GM12891 (cell line): ENCODE measurements around the gene PPP1R8. TPM values are rescaled to one million over a fixed set of nuclear protein-coding genes. Genes with fewer than 3 reads are reported as not detected.
"Not testable (repeated sequence)": the region's sequence is repeated elsewhere in the genome, so short reads cannot be mapped to it uniquely, and the experiment has no call there.

Source experiments
- DNase-seq: peaks from one replicate; pipeline ENCODE4 v3.0.0; 2011; ENCODE audit warnings: low spot score; ENCODE audit not compliant: insufficient read length
- FAIRE-seq: peaks from 2 replicates; lab custom pipeline; 2011; peaks lifted over from hg19 to GRCh38; lab: Jason Lieb, UNC
- PAX5 ChIP-seq: IDR thresholded peaks from 2 replicates; pipeline ENCODE4 v1.6.1; 2011; ENCODE audit warnings: low read length, moderate library complexity, mild to moderate bottlenecking; ENCODE audit not compliant: insufficient read depth, severe bottlenecking
- POLR2A ChIP-seq: IDR thresholded peaks from 2 replicates; pipeline ENCODE4 v1.6.1; 2011; ENCODE audit warnings: low read depth, low read length, control low read depth
- POLR2AphosphoS5 ChIP-seq: IDR thresholded peaks from 2 replicates; pipeline ENCODE4 v1.6.1; 2011; ENCODE audit warnings: low read depth, low read length, control low read depth
- POU2F2 ChIP-seq: IDR thresholded peaks from 2 replicates; pipeline ENCODE4 v1.6.1; 2011; ENCODE audit warnings: low read depth, mild to moderate bottlenecking, control low read depth, low read length, moderate library complexity
- SPI1 ChIP-seq: IDR thresholded peaks from 2 replicates; pipeline ENCODE4 v1.6.1; 2011; ENCODE audit warnings: low read depth, low read length, control low read depth
- TAF1 ChIP-seq: IDR thresholded peaks from 2 replicates; pipeline ENCODE4 v1.6.1; 2011; ENCODE audit warnings: low read depth, low read length, control low read depth
- polyA plus RNA-seq: library from polyadenylated mRNA; unstranded; fragments of >200 nt; gene quantifications from one replicate; pipeline ENCODE4 v1.2.1, GENCODE V29; 2012; ENCODE audit warnings: low read depth, missing spikeins, inconsistent platforms; ENCODE audit not compliant: missing spikeins

The PPP1R8 gene
- 31.4 TPM for polyA plus RNA-seq

DNA sequence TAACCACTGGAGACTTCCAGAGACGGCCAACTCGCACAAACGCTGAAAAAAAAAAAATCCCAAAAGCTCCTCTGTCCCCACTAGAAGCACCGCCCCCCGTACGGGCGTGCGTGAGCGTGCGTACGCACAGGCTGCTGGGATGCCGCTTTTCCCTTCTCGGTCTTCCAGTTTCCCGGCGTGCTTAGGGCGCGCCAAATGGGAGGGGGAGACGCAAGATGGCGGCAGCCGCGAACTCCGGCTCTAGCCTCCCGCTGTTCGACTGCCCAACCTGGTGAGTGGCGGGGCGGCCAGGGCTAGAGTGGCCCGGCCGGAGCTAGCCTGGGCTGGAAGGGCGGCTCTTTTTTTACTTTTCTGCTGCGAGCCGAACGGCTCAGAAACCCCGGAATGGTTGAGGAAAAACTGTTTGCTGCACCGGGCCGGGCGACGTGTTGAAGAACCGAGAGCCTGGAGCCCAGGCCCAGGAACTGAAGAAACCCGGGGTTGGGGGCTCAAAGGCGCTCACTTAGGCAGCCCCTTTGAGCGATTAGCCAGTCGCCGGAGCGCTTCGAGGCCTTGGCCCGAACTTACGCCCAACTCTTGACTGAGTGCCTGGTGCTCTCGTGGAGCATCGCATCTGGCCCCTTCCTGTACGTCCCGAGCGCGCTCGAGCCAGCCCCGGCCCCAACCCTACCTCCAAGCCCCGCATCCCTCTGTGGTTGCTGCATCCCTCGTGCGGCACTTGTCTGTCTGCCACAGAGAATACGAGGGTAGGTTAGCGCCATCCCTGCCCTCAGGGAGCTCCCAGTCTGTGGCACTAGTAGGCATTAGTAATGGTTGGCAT is at the start of gene PPP1R8:
TSS of gene PPP1R8 (plus strand) at position 162 of the 820 bp plus-strand sequence. CDS start at position 216, 54 bp downstream.
- peak; percentile 78 for DNase-seq
- TF ChIP-seq SPI1: no peak
- TF ChIP-seq PAX5: no peak
- peak; percentile 90; the same call in 1 of the 2 replicates for TF ChIP-seq POLR2AphosphoS5
- TF ChIP-seq POLR2A: peak; percentile 95
- TF ChIP-seq POU2F2: peak; percentile 77
- peak; percentile 98 for TF ChIP-seq TAF1
- peak; percentile 93 for FAIRE-seq

DNA sequence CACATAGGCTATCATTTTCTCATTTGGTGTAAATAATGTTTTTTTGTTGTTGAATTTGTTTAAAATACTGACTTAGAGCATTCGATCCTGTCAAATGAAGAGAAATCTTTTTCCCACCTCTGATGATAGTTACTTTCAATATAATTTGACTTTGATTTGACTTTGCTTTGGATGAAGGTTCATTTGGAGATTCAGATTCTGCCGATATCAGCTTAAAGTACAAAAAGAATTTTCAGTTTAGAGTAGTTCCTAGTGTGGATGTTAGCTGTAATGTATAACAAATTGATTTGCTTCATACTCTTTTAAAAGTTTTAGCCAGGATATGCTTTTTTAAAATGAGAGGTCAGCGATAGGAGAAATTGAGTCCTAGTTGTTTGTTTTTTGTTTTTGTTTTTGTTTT is 47.6 kb upstream of the PPP1R8 start:
- no peak for TF ChIP-seq TAF1
- TF ChIP-seq PAX5: no peak
- TF ChIP-seq POLR2AphosphoS5: no peak
- no peak for TF ChIP-seq POU2F2
- no peak for TF ChIP-seq SPI1
- no peak for TF ChIP-seq POLR2A
- DNase-seq (no peak), FAIRE-seq (no peak)

DNA sequence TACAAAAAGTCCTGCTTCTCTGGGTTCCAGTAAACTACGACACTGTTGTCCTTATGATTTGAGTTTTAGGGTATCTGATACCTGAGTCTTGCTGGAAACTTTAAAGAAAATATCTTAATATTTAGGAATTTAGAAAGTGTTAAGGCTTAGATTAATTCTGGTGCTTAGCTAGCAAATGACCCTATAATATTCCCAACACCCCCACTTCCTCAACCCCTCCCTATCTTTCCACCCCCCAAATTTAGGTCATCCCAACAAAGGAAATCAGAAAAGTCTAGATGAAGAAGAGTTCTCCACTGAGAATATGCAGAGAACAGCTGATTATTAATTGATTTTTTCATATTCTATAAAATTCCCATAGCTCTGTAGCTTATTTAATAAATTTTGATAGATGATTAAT is 45.9 kb upstream of the PPP1R8 start:
- FAIRE-seq: no peak
- TF ChIP-seq POLR2A (no peak), PAX5 (no peak), POU2F2 (no peak), SPI1 (no peak), POLR2AphosphoS5 (no peak)
- DNase-seq: no peak

DNA sequence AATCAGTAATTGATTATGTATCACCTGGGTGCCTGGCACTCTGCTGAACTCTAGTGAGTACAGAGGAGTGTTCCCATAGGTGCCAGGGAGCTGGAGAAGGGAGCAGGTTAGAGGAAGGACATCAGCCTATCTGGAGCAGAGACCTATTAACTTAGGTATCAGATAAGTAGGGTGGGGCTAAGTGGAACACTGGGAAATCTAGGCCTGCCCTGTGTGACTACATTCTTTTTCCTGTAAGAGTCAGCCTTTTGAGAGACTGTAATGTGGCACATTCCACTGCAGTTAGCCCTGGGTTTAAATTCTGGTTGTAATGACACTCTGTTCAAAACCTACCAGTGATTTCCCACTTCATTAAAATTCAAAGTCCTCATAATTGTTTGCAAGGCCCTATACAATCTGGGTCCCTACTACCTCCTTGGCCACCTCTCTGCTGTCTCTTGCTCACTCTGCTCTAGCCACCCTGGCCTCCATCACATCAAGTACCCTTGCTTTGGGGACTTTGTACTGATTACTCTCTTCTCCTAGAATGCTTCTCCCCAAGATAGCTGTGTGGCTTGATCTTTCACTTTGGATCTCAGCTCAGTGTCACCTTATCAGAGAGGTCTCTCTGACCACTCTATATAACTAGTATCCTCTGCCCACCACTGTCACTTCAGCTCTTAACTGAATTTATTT is 44.7 kb upstream of the PPP1R8 start:
- TF ChIP-seq TAF1 (no peak), POLR2AphosphoS5 (no peak), POLR2A (no peak), POU2F2 (no peak), PAX5 (no peak), SPI1 (no peak)
- FAIRE-seq (no peak), DNase-seq (no peak)

DNA sequence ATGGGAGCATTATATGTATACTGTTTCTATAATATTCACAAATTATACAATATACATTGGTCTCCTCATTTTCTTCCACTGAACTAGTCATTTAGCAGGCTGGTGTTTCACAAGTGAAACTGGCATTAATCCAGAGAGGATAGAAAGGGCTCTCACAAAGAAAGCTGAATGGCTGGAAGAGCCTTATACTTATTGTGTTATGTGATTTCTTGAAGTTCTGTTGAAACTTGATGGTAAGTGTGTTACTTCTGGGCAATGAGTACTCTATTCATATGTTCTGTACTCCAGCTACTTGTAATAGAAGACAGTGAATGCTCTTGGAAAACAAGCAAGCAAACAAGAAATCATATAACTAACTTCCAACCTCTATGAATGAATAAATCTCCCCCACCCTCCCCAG is 42.7 kb upstream of the PPP1R8 start:
- no peak for TF ChIP-seq TAF1
- no peak for TF ChIP-seq POLR2AphosphoS5
- no peak for TF ChIP-seq POLR2A
- TF ChIP-seq SPI1: no peak
- no peak for TF ChIP-seq PAX5
- FAIRE-seq (no peak), DNase-seq (no peak)

DNA sequence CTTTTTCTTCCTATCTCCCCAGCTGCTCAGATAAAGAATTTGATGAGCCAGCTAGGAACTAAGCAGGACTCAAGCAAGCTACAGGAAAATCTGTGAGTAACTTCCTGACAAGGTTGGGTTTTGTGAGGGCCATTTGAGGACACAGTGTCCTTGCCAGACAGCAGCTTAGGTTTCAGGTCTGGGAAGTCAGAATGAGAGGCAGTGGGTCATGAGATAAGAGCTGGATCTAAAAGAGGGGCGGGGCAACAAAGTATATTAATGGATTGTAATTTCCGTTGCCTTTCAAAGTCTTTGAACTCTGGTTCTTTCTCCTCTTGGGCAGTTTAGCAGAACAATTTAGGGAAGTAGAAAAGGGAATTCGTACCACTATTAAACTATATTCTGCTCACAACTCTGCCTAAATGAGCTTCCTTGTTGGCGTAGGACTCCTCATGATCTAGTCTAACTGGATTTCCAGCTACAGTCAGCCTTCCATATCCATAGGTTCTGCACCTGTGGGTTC is 41.0 kb upstream of the PPP1R8 start:
- no peak for TF ChIP-seq SPI1
- no peak for TF ChIP-seq TAF1
- no peak for TF ChIP-seq POLR2AphosphoS5
- TF ChIP-seq POU2F2: no peak
- DNase-seq (no peak), FAIRE-seq (no peak)

DNA sequence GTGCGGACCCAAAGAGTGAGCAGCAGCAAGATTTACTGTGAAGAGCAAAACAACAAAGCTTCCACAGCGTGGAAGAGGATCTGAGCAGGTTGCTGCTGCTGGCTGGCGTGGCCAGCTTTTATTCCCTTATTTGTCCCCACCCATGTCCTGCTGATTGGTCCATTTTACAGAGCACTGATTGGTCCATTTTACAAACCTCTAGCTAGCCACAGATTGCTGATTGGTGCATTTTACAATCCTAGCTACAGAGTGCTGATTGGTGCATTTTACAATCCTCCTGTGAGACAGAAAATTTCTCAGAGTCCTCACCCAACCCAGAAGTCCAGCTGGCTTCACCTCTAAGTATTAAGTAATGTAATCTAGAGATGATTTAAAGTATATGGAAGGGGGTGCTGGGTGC is 40.3 kb upstream of the PPP1R8 start:
- not testable (repeated sequence) for FAIRE-seq, DNase-seq

DNA sequence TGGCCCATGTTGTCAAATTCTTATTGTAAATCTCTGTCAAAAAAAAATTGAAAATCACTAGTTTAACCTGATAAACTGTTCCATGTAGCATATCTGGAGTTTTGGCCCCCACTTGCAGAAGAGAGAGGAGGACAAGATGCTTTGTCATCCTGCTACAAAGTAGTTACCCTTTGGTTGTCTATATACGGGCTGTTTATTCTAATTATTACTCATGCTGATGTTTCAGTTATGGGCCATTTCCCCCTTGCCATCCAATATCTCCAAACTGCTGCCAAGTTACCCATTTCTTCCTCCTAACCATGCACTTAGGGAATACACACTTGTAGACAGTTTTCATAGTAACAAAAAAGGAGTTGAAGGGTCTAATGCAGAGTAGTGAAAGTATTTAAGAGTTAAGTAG is 35.0 kb upstream of the PPP1R8 start:
- FAIRE-seq (no peak), DNase-seq (no peak)
- no peak for TF ChIP-seq TAF1

DNA sequence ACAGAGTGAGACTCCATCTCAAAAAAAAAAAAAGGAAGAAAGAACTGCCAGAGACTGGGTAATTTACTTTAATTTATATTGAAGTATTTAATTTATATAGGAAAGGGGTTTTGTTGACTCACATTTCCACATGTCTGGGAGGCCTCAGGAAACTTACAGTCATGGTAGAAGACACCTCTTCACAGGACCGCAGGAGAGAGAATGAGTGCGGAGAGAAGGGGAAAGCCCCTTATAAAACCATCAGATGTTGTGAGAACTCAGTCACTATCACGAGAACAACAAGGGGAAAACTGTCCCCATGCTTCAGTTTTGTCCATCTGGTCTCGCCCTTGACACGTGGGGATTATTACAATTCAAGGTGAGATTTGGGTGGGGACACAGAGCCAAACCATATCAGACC is 25.8 kb upstream of the PPP1R8 start:
- no peak for DNase-seq
- FAIRE-seq: no peak
- TF ChIP-seq POLR2AphosphoS5 (no peak), POU2F2 (no peak), SPI1 (no peak), PAX5 (no peak), TAF1 (no peak), POLR2A (no peak)

DNA sequence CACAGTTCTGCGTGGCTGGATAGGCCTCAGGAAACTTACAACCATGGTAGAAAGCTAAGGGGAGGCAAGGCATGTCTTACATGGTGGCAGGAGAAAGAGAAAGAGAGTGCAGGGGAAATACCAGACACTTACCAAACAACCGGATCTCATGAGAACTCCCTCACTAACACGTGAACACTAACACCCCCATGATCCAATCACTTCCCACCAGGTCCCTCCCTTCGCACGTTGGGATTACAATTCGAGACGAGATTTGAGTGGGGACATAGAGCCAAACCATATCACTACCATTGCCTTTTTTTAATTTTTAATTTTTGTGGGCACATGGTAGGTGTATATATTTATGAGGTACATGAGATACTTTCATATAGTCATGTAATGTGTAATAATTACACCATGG is 23.8 kb upstream of the PPP1R8 start:
- TF ChIP-seq POLR2A: no peak
- TF ChIP-seq SPI1: no peak
- no peak for TF ChIP-seq PAX5
- TF ChIP-seq POLR2AphosphoS5: no peak
- TF ChIP-seq TAF1: no peak
- TF ChIP-seq POU2F2: no peak
- no peak for FAIRE-seq
- no peak for DNase-seq
